ENCODE measurements around the gene COX7A1. TPM values are rescaled to one million over a fixed set of nuclear protein-coding genes. Genes with fewer than 3 reads are reported as not detected.
"Not testable (repeated sequence)": the region's sequence is repeated elsewhere in the genome, so short reads cannot be mapped to it uniquely, and the experiment has no call there.

Gene COX7A1
- total RNA-seq = 4.8 and 26.8 TPM in 2 replicates

DNA sequence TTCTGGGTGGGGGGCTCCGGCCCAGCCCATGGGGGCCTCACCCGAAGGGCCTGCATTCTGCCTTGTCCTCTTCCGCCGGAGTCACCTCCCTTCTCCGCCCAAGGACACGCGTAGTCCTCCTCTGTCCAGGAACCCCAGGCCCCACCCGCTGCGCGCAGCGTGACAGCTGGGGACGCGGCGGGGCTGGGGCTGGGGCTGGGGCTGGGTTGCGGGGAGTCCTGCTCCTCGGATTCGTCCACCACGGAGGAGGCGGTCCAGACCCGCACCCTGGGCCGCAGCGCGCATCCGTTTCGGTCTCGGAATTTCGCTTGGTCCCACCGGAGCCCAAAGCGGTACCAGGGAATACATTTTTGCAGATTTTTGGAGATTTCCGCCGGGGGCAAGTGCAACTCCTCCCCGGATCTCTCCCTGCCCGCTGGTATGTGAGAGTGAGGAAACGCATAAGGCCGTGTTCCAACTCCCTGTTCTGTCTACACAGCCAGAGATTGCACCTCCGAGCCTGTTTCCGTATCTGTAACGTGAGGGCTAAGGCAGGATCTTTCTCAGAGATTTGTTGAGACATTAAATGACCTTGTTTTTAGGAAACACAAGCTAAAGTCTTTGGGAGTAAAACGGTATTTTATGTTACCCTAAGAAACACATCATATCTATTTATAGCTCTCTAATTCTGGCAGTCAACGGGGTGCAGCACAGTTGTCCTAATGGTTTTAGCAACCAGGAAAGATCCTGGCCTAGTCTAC, at the start of gene COX7A1:
TSS of gene COX7A1 (minus strand) at position 96 of the 740 bp plus-strand sequence. CDS start at position 56, 40 bp downstream.
- DNase-seq (ENCODE audit: extremely low read depth, low read depth, low spot score) = no peak

DNA sequence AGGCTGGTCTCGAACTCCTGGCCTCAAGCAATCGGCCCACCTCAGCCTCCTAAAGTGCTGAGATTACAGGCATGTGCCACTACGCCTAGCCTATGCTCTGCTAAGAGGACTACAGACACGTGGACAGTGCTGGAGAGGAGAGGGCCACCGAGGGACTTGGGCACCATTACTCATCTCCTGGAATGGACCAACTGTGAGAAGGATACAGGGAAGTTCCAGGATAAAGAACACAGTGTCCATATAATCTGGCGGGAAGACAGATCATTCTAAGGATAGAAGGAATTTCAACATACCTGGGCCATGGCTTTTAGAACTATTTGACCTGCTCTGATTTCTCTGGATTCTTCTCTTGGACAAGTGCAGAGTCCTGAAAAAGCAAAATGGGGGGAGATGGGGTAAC, 49.4 kb upstream of the COX7A1 start:
- DNase-seq (ENCODE audit: extremely low read depth, low read depth, low spot score) = no peak

DNA sequence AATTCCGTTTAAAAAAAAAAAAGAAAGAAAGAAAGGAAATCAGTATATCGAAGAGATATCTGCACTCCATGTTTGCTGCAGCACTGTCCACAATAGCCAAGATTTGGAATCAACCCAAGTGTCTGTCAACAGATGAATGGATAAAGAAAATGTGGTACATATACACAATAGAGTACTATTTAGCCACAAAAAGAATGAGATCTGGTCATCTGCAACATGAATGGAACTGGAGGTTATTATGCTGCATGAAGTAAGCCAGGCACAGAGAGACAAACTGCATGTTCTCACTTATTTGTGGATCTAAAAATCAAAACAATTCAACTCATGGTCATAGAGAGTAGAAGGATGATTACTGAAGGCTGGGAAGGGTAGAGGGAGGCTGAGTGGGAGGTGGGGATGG, 45.9 kb upstream of the COX7A1 start:
- no peak for DNase-seq (ENCODE audit: extremely low read depth, low read depth, low spot score)

DNA sequence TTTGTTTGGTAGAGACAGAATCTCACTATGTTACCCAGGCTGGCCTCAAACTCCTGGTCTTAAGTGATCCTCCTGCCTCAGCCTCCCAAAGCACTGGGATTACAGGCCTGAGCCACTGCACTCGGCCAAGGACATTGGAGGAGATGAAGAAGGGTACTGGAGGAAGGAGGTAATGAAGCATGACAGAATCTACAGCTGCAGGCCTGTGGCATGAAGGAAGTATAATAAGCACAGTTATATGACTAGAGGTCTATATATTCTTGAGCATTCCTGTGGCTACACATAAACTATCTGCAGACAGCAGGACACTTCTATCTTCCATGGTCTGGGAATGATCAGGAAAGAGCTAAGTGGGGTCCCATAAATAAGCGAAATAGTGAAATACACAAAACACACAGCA, 44.0 kb upstream of the COX7A1 start:
- no peak for DNase-seq (ENCODE audit: extremely low read depth, low read depth, low spot score)

DNA sequence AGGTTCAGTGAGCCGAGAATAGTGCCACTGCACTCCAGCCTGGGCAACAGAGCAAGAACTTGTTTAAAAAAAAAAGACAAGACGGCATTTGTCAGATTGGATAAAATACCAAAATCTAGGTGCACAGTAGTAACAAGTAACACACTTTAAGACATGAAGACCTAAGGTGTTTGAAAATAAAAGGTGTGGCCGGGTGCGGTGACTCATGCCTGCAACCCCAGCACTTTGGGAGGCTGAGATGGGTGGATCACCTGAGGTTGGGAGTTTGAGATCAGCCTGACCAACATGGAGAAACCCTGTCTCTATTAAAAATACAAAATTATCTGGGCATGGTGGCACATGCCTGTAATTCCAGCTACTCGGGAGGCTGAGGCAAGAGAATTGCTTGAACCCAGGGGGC, 34.5 kb upstream of the COX7A1 start:
- DNase-seq (ENCODE audit: extremely low read depth, low read depth, low spot score) = not testable (repeated sequence)

DNA sequence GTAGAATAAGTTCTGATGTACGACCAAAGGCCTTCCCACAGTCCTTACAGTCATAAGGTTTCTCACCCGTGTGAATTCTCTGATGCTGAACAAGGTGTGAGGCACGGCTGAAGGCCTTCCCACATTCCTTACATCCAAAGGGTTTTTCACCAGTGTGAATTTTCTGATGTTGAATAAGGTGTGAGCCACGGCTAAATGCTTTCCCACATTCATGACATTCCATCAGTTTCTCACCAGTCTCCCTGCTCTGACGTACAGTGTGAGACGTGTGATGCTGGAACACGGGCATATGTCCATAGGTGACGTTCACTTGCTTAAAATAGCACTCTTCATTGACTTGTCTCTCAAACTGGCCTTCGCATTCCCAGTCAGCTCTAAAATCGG, 31.0 kb upstream of the COX7A1 start:
- no peak for DNase-seq (ENCODE audit: extremely low read depth, low read depth, low spot score)

DNA sequence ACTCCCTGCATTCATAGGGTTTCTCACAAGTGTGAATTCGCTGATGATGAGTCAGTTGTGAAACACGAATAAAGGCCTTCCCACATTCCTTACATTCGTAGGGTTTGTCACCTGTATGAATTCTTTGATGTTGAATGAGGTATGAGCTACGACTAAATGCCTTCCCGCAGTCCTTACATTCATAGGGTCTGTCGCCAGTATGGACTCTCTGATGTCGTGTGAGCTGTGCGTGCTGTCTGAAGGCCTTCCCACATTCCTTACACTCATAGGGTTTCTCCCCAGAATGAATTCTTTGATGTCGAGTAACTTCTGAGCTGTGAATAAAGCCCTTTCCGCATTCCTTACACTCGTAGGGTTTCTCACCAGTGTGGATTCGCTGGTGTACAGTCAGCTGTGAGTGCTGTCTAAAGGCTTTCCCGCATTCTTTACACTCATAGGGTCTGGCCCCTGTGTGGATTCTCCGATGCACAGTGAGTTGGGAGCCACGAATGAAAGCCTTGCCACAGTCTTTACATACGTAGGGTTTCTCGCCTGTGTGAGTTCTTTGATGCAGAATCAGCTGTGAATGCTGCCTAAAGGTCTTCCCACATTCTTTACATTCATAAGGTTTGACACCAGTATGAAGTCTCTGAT, 30.5 kb upstream of the COX7A1 start:
- DNase-seq (ENCODE audit: extremely low read depth, low read depth, low spot score) = no peak

DNA sequence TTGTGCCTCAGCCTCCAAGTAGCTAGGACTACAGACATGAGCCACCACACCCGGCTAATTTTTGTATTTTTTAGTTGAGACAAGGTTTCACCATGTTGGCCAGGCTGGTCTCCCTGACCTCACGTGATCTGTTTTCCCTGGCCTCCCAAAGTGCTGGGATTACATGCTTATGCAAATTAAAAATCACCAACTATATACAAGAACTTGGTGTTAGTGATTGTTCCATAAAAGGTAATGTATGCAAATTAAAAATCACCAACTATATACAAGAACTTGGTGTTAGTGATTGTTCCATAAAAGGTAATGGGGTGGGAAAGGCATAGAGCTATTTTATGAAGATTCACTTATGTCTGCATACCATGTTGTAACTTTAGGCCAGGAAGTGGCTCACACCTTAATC, 26.8 kb upstream of the COX7A1 start:
- not testable (repeated sequence) for DNase-seq (ENCODE audit: extremely low read depth, low read depth, low spot score)

DNA sequence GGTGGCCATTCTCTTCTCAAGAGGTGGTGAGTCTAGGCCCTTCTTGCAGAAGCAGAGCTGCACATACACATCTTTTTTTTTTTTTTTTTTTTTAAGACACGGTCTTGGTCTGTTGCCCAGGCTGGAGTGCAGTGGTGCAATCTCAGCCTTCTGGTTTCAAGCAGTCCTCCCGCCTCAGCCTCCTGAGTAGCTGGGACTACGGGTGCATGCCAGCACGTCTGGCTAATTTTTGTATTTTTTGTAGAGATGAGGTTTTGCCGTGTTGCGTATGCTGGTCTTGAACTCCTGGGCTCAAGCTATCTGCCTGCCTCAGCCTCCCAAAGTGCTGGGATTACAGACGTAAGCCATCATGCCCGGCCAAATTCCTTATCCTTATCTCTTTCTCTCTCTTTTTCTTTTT, 21.6 kb upstream of the COX7A1 start:
- not testable (repeated sequence) for DNase-seq (ENCODE audit: extremely low read depth, low read depth, low spot score)

DNA sequence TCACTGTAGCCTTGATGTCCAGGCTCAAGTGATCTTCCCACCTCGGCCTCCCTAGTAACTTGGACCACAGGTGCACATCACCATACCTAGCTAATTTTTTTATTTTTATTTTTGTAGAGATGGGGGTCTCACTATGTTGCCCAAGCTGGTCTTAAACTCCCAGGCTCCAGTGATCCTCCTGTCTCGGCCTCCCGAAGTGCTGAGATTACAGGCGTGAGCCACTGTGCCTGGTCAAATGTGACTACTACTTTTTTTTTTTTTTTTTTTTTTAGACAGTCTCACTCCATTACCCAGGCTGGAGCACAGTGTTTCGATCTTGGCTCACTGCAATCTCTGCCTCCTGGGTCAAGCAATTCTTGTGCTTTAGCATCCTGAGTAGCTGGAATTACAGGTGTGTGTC, 20.6 kb upstream of the COX7A1 start:
- DNase-seq (ENCODE audit: extremely low read depth, low read depth, low spot score) = no peak

DNA sequence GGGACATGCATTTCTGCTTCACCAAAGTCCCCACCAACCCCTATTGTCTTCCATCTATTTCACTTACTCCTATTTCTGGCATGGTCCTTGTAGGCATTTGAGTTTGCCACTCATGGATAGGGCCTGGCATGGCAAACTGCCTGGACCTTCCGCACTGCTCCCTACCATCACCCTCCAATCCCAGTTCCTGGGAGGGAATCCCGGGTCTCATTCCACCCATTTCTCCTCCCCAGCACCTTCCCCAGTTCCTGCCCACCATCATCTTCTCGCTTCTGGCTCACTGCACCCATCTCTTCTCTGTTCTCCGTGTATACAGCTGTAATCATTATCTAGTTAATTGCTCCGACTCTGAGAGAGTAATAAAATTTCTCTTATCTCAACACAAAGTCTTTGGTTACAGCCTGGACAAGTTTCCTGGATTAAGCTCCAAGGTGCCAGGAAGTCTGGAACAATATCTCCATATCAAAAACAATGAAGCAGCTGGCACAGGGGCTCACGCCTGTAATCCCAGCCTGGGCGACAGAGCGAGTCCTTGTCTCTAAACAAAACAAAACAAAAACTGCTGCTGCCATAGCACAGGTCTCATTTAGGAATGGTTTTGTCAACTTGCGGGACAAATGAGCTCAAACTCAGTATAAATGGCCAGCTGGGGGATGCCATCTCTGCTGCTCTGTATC, 17.0 kb upstream of the COX7A1 start:
- peak; percentile 50 for DNase-seq (ENCODE audit: extremely low read depth, low read depth, low spot score)

DNA sequence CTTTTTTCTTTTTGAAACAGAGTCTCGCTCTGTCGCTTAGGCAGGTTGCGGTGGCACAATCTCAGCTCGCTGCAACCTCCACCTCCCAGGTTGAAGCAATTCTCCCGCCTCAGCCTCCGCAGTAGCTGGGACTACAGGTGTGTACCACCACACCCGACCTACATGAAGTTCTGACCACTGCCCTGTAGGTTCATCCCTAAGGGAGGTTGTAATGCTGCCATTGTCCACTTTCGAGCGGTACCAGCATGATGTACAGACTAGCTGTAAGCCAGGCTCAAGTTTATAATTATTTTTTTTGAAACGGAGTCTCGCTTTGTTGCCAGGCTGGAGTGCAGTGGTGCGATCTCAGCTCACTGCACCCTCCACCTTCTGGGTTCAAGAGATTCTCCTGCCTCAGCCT, 11.6 kb upstream of the COX7A1 start:
- no peak for DNase-seq (ENCODE audit: extremely low read depth, low read depth, low spot score)

DNA sequence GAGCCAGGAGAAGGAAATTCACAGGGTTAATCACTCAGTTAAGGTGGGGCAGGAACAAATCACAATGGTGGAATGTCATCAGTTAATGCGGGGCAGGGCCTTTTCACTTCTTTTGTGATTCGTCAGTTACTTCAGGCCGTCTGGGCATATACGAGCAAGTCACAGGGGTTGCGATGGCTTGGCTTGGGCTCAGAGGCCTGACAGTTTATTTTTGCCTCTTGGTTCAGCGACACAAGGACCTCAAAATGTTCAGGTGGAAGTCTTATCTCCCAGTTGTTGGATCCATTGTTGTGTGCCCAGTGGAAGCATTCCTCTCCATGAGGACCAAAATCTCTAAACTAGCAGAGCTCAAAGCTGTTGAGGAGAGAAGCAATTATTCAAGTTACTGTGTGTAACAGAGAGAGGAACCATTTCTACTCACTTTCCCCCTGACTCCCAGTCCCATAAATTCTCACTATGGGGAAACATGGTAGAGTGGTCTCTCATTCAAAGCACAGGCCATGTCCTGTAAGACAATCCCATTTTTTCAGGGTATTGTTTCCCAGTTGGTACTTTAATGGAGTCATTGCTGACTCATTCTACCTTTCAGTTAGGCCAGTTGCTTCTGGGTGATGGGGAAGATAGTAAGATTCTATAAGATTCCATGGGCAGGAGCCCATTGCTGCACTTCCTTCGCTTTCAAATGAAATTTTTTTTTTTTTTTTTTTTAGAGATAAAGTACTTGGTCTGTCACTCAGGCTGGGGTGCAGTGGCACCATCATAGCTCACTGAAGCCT, 8.8 kb upstream of the COX7A1 start:
- DNase-seq (ENCODE audit: extremely low read depth, low read depth, low spot score) = no peak

DNA sequence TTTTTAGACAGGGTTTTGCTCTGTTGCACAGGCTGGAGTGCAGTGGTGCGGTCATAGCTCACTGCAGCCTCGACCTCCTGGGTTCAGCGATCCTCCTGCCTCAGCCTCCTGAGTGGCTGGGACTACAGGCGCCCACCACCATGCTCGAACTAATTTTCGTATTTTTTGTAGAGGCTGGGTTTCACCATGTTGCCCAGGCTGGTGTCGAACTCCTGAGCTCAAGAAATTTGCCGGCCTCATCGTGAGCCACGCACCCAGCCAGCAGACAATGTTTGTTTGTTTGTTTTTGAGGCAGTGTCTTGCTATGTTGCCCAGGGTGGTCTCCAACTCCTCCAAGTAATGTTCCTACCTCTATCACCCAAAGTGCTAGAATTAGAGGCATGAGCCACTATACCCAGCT, 879 bp upstream of the COX7A1 start:
- no peak for DNase-seq (ENCODE audit: extremely low read depth, low read depth, low spot score)

DNA sequence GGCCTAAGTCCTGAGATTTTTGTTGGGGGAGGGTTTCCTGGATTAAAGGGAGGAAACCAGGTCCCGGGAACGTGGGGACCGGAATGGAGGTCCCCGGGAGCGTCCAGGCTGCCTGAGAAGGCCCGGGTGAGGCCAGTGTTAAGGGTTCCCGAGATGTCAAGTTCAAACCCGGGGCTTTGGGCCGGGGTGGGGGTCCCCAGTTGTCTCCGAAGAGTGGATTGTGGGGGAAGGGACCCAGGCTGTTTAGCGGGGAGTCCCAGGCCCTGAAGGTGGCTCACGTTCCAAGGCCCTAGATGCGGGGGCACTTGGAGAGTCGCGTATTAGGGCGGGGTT, 262 bp downstream of the COX7A1 start:
- DNase-seq (ENCODE audit: extremely low read depth, low read depth, low spot score) = no peak

DNA sequence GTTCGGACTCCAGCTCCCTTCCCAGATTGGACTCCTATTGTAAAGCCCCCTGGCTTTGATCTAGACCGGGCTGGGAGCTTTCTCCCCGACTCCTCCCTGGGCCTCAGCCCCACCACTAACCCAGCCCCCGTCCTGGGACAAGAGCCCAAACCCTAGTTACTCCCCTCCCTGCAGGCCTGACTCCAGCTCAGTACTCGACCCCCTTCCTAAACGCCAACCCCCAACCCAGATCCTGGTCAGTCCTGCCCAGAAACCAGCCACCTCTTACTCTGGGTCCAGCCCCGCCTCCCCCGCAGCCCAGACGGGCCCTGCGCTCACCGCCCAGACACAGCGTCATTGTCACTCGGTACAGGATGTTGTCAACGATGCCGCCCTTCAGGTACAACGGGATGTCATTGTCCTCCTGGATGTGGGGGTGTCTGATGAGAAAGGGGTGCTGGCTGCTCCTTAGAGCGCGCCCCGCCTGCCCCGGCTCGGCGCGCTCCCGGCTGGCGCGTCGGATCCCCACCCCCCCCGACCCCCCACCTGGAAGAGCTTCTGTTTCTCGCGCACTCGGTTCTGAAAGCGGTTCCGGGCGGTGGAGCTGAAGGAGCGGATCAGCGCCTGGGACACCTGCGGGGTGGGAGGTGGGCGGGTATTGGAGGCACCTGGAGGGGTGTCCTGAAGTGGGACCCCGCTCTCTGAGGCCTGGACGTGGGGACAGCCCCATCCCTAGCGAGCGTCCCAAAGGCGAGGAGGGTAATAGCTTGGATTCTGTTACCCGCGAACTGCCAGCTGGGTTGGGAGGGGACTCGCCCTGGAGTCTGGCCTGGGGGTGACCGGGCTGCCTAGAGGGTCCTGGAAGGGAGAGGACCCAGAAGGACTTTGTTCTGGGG, 866 bp downstream of the COX7A1 start:
- no peak for DNase-seq (ENCODE audit: extremely low read depth, low read depth, low spot score)

DNA sequence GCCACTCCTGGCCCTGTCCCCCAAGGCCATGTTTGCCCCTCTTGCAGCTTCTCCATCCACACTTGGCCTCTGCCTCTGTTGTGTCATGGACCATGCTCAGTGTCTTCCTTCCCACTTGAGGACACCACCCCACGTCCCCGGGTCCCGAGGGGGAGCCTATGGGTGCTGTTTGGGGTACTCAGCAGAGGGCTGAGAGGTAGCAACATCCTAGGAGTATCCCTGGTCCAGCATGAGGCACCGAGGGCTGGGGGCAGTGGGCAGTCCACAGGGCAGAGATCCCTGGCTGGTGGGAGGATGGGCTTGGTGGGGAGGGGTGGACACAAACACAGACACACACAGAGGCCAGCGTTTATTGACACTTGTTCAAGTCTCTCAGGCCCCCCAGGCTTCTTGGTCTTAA, 1.7 kb downstream of the COX7A1 start:
- DNase-seq (ENCODE audit: extremely low read depth, low read depth, low spot score) = no peak

DNA sequence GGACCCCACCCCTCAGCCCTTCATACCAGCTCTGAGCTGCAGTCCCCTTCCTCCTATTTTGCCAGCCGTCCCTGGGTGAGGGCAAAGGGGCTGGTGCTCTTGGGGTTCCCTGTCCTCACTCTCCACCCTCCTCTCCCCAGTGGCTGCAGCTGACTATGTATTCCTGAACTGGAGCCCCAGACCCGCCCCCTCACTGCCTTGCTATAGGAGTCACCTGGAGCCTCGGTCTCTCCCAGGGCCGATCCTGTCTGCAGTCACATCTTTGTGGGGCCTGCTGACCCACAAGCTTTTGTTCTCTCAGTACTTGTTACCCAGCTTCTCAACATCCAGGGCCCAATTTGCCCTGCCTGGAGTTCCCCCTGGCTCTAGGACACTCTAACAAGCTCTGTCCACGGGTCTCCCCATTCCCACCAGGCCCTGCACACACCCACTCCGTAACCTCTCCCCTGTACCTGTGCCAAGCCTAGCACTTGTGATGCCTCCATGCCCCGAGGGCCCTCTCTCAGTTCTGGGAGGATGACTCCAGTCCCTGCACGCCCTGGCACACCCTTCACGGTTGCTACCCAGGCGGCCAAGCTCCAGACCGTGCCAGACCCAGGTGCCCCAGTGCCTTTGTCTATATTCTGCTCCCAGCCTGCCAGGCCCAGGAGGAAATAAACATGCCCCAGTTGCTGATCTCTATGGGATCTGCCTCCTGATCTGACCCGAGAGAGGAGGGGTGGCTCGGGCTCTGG, 2.4 kb downstream of the COX7A1 start:
- DNase-seq (ENCODE audit: extremely low read depth, low read depth, low spot score) = no peak

DNA sequence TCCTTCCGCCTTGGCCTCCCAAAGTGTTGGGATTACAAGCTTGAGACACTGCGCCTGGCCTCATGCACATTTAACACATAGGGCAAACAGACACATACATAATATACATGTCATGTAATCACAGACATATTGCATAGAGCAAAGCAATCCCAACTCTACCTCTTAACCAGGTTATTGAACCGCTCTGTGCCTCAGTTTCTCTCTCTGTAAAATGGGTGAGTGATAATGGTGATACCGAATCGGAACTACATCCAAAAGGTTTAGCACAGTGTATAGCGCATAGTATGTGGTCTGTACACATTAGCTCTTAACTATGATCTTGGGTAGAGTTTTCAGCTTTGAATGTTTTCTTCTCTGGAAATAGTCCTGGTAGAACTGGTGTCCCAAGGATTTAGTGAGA, 7.6 kb downstream of the COX7A1 start:
- DNase-seq (ENCODE audit: extremely low read depth, low read depth, low spot score) = no peak

DNA sequence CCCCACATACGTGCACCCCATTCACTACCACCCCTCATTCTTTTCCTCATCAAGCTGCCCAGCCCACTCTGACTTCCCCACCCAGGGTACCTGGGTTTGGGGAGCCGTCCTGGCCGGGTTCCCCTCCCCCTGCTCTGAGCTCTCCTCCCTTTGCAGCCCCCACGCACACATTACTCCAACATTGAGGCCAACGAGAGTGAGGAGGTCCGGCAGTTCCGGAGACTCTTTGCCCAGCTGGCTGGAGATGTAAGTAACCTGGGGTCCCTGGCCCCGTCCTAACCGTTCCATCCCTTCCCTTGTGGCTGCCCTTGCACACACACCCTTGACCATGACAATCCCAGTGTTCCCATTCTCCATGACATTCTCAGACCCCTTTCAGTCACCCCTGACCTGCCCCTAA, 9.8 kb downstream of the COX7A1 start:
- DNase-seq (ENCODE audit: extremely low read depth, low read depth, low spot score) = no peak

All from glomerular endothelial cell (primary cell).